Suprapubic skin (tissue), 4 donors: ENCODE data around the gene SMIM41. TPM values are rescaled to one million over a fixed set of nuclear protein-coding genes. Genes with fewer than 3 reads are reported as not detected.

Experiments
- DNase-seq, 2 donors: peaks; one replicate each; pipeline ENCODE4 v3.0.0-alpha.2; 2019; ENCODE audit warnings: low spot score in 2 of 2
- H3K27ac ChIP-seq: fragments of 200-600 bp; sonication (generic); one replicate; pipeline ENCODE4 v1.5.1; 2019
- H3K27me3 ChIP-seq: fragments of 200-600 bp; sonication (generic); one replicate; pipeline ENCODE4 v1.5.1; 2019
- H3K36me3 ChIP-seq: fragments of 200-600 bp; sonication (generic); one replicate; pipeline ENCODE4 v1.5.1; 2019
- H3K4me1 ChIP-seq: fragments of 200-600 bp; sonication (generic); one replicate; pipeline ENCODE4 v1.5.1; 2019
- H3K4me3 ChIP-seq: fragments of 200-600 bp; sonication (generic); one replicate; pipeline ENCODE4 v1.5.1; 2019; ENCODE audit warnings: mild to moderate bottlenecking
- H3K9me3 ChIP-seq: fragments of 200-600 bp; sonication (generic); one replicate; pipeline ENCODE4 v1.5.1; 2019
- CTCF ChIP-seq, 2 donors: fragments of 200-600 bp in 1 of 2; fragments of 450-650 bp in 1 of 2; sonication (generic) in 1 of 2; IDR thresholded peaks; one replicate each; pipeline ENCODE4 v1.5.1; 2016 to 2019; ENCODE audit warnings: antibody characterized with exemption in 2 of 2, mild to moderate bottlenecking in 1 of 2, moderate library complexity in 1 of 2
- EP300 ChIP-seq: sonication (generic); formaldehyde crosslinking; IDR thresholded peaks from one replicate; pipeline ENCODE4 v1.6.1; 2017; ENCODE audit warnings: antibody characterized with exemption
- POLR2A ChIP-seq, 2 donors: fragments of 450-650 bp; IDR thresholded peaks; one replicate each; pipeline ENCODE4 v1.6.1; 2017; ENCODE audit warnings: antibody characterized with exemption in 2 of 2, mild to moderate bottlenecking in 2 of 2, moderate library complexity in 2 of 2
- POLR2AphosphoS5 ChIP-seq, 3 donors: sonication (generic); formaldehyde crosslinking; IDR thresholded peaks; one replicate each; pipeline ENCODE4 v1.6.1; 2017; ENCODE audit warnings: antibody characterized with exemption in 3 of 3
- WGBS: methylation state at CpG from one replicate; pipeline ENCODE4 v1.1.5; 2018; 5-methylcytosine and 5-hydroxymethylcytosine counted together
- total RNA-seq, 4 donors: library from RNA; depleted of rRNA; stranded (reverse); fragments of >200 nt; gene quantifications; one replicate each; pipeline ENCODE4 v1.1.0, GENCODE V29; 2016

SMIM41 gene
- total RNA-seq, 4 donors from 2014 or later = 0.51 to 0.57 TPM; not detected in 2

- TF ChIP-seq POLR2AphosphoS5 (IDR thresholded peaks at IDR 0.05) (no peak), POLR2A (IDR thresholded peaks at IDR 0.05) (no peak), EP300 (no peak), CTCF (IDR thresholded peaks at IDR 0.05) (no peak)
- Histone ChIP-seq H3K4me1 (peaks cover 18% of the 10 kb centered on the region), H3K27ac (no peak overlapping the region), H3K27me3 (peaks cover 45% of the 10 kb centered on the region), H3K9me3 (no peaks in the 10 kb centered on the region), H3K4me3 (no peak overlapping the region), H3K36me3 (no peaks in the 10 kb centered on the region)
- 23% methylated on average over 5 of the region's 9 CpGs for whole genome bisulfite sequencing
- DNase-seq = no peak
Observed at GRCh38 chr12:52086366-52086765, 6.9 kb downstream of the SMIM41 start.

- WGBS = 65% methylated on average over 22 of the region's 22 CpGs
- no peaks in the 10 kb centered on the region for H3K9me3 ChIP-seq
- peaks cover 45% of the 10 kb centered on the region for H3K27me3 ChIP-seq
- peaks cover 11% of the 10 kb centered on the region for H3K4me1 ChIP-seq
- DNase-seq = no peak
- no peak overlapping the region for H3K27ac ChIP-seq
- no peaks in the 10 kb centered on the region for H3K36me3 ChIP-seq
- H3K4me3 ChIP-seq = no peak overlapping the region
- TF ChIP-seq EP300 (no peak), POLR2A (IDR thresholded peaks at IDR 0.05) (no peak), CTCF (IDR thresholded peaks at IDR 0.05) (no peak), POLR2AphosphoS5 (IDR thresholded peaks at IDR 0.05) (no peak)
Observed at GRCh38 chr12:52086944-52087835, 7.7 kb downstream of the SMIM41 start.

GRCh38 chr12:52087961-52088820 is 8.7 kb downstream of the SMIM41 start:
- no peak overlapping the region for H3K27ac ChIP-seq
- no peak for DNase-seq
- peaks cover 3% of the 10 kb centered on the region for H3K4me1 ChIP-seq
- no peaks in the 10 kb centered on the region for H3K36me3 ChIP-seq
- no peak overlapping the region for H3K4me3 ChIP-seq
- TF ChIP-seq EP300 = no peak
- no peak for TF ChIP-seq CTCF (IDR thresholded peaks at IDR 0.05)
- 68% methylated on average over 19 of the region's 20 CpGs for WGBS
- no peaks in the 10 kb centered on the region for H3K9me3 ChIP-seq
- H3K27me3 ChIP-seq = peaks cover 45% of the 10 kb centered on the region

- no peak for DNase-seq
- no peaks in the 10 kb centered on the region for H3K36me3 ChIP-seq
- H3K9me3 ChIP-seq = no peaks in the 10 kb centered on the region
- no peaks in the 10 kb centered on the region for H3K4me1 ChIP-seq
- H3K27ac ChIP-seq = no peak overlapping the region
- H3K27me3 ChIP-seq = peaks cover 45% of the 10 kb centered on the region
- no peak for TF ChIP-seq POLR2AphosphoS5 (IDR thresholded peaks at IDR 0.05)
- TF ChIP-seq CTCF (IDR thresholded peaks at IDR 0.05) = no peak
- TF ChIP-seq POLR2A (IDR thresholded peaks at IDR 0.05) = no peak
- H3K4me3 ChIP-seq = no peak overlapping the region
- WGBS = 85% methylated on average over 11 of the region's 11 CpGs
Observed at GRCh38 chr12:52089491-52089890, 10.0 kb downstream of the SMIM41 start.

GRCh38 chr12:52090291-52090690 is 10.8 kb downstream of the SMIM41 start:
- Histone ChIP-seq H3K36me3 (no peaks in the 10 kb centered on the region), H3K27me3 (peaks cover 45% of the 10 kb centered on the region), H3K4me1 (no peaks in the 10 kb centered on the region), H3K9me3 (no peaks in the 10 kb centered on the region), H3K4me3 (no peak overlapping the region), H3K27ac (no peak overlapping the region)
- no peak for DNase-seq
- 78% methylated on average over 10 of the region's 10 CpGs for WGBS
- no peak for TF ChIP-seq CTCF (IDR thresholded peaks at IDR 0.05)
- no peak for TF ChIP-seq POLR2AphosphoS5 (IDR thresholded peaks at IDR 0.05)
- TF ChIP-seq EP300 = no peak
- TF ChIP-seq POLR2A (IDR thresholded peaks at IDR 0.05) = no peak
